Measurements from ENCODE around the gene PDE3A.

The PDE3A gene

DNA sequence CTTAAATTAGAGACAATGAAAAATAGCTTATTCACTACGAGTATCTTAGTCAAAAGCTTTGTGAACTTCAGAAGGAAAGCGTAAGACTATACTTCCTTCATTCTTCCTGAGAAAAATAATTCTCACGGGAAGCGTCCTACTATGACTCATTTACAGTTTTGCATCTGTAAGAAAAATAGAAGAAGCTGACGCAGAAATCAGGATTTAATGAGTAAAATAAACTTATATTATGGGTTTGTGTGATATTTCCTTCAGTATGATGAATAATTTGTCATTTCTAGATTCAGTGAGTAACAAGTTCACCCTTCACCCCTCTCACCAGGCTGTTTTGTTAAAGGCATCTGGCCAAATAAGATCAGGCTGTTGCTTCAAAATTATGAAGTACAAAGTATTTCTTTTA, 17.8 kb upstream of the PDE3A start:
- Histone ChIP-seq H3K79me2 (ENCODE audit: control insufficient read depth, low read length) (no peaks in the 10 kb centered on the region), H3K27me3 (ENCODE audit: control insufficient read depth, low read length) (no peaks in the 10 kb centered on the region), H3F3A (ENCODE audit: control insufficient read depth, insufficient read depth) (no peaks in the 10 kb centered on the region), H3K36me3 (ENCODE audit: control insufficient read depth, low read length) (no peaks in the 10 kb centered on the region), H3K4me1 (ENCODE audit: control insufficient read depth, low read length) (no peaks in the 10 kb centered on the region), H3K4me3 (ENCODE audit: low read length) (no peak overlapping the region), H3K9me2 (replicated peaks; ENCODE audit: control insufficient read depth, low read length) (no peaks in the 10 kb centered on the region), H4K20me1 (ENCODE audit: control insufficient read depth, insufficient read depth, low read depth, low read length) (no peaks in the 10 kb centered on the region), H3K9me3 (ENCODE audit: control insufficient read depth, insufficient read depth, low read length) (no peaks in the 10 kb centered on the region; the same call in 1 of the 2 replicates), H3K4me2 (ENCODE audit: low read length) (no peak overlapping the region), H3K27ac (ENCODE audit: low read depth, low read length) (no peak overlapping the region)
- TF ChIP-seq, protein P1, sequence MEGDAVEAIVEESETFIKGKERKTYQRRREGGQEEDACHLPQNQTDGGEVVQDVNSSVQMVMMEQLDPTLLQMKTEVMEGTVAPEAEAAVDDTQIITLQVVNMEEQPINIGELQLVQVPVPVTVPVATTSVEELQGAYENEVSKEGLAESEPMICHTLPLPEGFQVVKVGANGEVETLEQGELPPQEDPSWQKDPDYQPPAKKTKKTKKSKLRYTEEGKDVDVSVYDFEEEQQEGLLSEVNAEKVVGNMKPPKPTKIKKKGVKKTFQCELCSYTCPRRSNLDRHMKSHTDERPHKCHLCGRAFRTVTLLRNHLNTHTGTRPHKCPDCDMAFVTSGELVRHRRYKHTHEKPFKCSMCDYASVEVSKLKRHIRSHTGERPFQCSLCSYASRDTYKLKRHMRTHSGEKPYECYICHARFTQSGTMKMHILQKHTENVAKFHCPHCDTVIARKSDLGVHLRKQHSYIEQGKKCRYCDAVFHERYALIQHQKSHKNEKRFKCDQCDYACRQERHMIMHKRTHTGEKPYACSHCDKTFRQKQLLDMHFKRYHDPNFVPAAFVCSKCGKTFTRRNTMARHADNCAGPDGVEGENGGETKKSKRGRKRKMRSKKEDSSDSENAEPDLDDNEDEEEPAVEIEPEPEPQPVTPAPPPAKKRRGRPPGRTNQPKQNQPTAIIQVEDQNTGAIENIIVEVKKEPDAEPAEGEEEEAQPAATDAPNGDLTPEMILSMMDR (IDR thresholded peaks at IDR 0.05; ENCODE audit: low read depth, low read length, poor library complexity, severe bottlenecking) = no peak
- no peak for TF ChIP-seq EZH2phosphoT487 (IDR thresholded peaks at IDR 0.05; ENCODE audit: borderline replicate concordance, low read length)

DNA sequence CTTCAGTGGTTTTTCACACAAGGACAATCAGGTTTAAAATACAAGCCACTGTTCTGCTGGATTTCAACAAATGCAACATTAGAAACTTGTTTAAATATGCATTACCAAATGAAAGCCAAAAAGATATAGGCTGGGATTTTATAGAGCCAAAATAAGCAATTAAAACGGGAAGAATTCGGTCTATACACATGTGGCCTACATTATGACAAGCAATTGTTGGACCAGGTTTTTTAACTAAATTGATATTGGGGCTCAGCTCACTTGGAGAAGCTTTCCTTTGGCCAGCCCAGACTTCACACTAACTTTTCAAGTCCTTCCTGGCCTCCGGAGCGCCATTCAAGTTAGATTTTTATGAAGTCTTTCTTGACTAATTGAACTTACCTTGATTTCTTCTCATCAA, 16.9 kb upstream of the PDE3A start:
- Histone ChIP-seq H3F3A (ENCODE audit: control insufficient read depth, insufficient read depth) (no peaks in the 10 kb centered on the region), H4K20me1 (ENCODE audit: control insufficient read depth, insufficient read depth, low read depth, low read length) (no peaks in the 10 kb centered on the region), H3K9me3 (ENCODE audit: control insufficient read depth, insufficient read depth, low read length) (no peaks in the 10 kb centered on the region), H3K27ac (ENCODE audit: low read depth, low read length) (no peak overlapping the region), H3K9me2 (replicated peaks; ENCODE audit: control insufficient read depth, low read length) (no peaks in the 10 kb centered on the region), H3K4me3 (ENCODE audit: low read length) (no peak overlapping the region), H3K36me3 (ENCODE audit: control insufficient read depth, low read length) (no peaks in the 10 kb centered on the region), H3K4me1 (ENCODE audit: control insufficient read depth, low read length) (no peaks in the 10 kb centered on the region), H3K27me3 (ENCODE audit: control insufficient read depth, low read length) (no peaks in the 10 kb centered on the region), H3K79me2 (ENCODE audit: control insufficient read depth, low read length) (no peaks in the 10 kb centered on the region), H3K4me2 (ENCODE audit: low read length) (no peak overlapping the region)
- TF ChIP-seq, protein P1 (IDR thresholded peaks at IDR 0.05; ENCODE audit: low read depth, low read length, poor library complexity, severe bottlenecking) = no peak
- TF ChIP-seq EZH2phosphoT487 (IDR thresholded peaks at IDR 0.05; ENCODE audit: borderline replicate concordance, low read length) = no peak

GRCh38 chr12:20356048-20356447, 12.3 kb upstream of the PDE3A start:
- H3K4me3 ChIP-seq (ENCODE audit: low read length) = no peak overlapping the region
- H3K36me3 ChIP-seq (ENCODE audit: control insufficient read depth, low read length) = no peaks in the 10 kb centered on the region
- H3K79me2 ChIP-seq (ENCODE audit: control insufficient read depth, low read length) = no peaks in the 10 kb centered on the region
- no peaks in the 10 kb centered on the region for H3F3A ChIP-seq (ENCODE audit: control insufficient read depth, insufficient read depth)
- H3K9me2 ChIP-seq (replicated peaks; ENCODE audit: control insufficient read depth, low read length) = no peaks in the 10 kb centered on the region
- H3K4me2 ChIP-seq (ENCODE audit: low read length) = no peak overlapping the region
- no peaks in the 10 kb centered on the region for H4K20me1 ChIP-seq (ENCODE audit: control insufficient read depth, insufficient read depth, low read depth, low read length)
- H3K9me3 ChIP-seq (ENCODE audit: control insufficient read depth, insufficient read depth, low read length) = no peaks in the 10 kb centered on the region
- no peaks in the 10 kb centered on the region for H3K27me3 ChIP-seq (ENCODE audit: control insufficient read depth, low read length)
- H3K27ac ChIP-seq (ENCODE audit: low read depth, low read length) = no peak overlapping the region
- TF ChIP-seq EZH2phosphoT487 (IDR thresholded peaks at IDR 0.05; ENCODE audit: borderline replicate concordance, low read length) = no peak
- TF ChIP-seq, protein P1 (IDR thresholded peaks at IDR 0.05; ENCODE audit: low read depth, low read length, poor library complexity, severe bottlenecking) = no peak
- H3K4me1 ChIP-seq (ENCODE audit: control insufficient read depth, low read length) = no peaks in the 10 kb centered on the region

- H3K36me3 ChIP-seq (ENCODE audit: control insufficient read depth, low read length) = no peaks in the 10 kb centered on the region
- H3K9me3 ChIP-seq (ENCODE audit: control insufficient read depth, insufficient read depth, low read length) = no peaks in the 10 kb centered on the region
- no peak overlapping the region for H3K4me3 ChIP-seq (ENCODE audit: low read length)
- no peaks in the 10 kb centered on the region for H3K9me2 ChIP-seq (replicated peaks; ENCODE audit: control insufficient read depth, low read length)
- no peak for TF ChIP-seq EZH2phosphoT487 (IDR thresholded peaks at IDR 0.05; ENCODE audit: borderline replicate concordance, low read length)
- TF ChIP-seq, protein P1 (IDR thresholded peaks at IDR 0.05; ENCODE audit: low read depth, low read length, poor library complexity, severe bottlenecking) = no peak
- no peak overlapping the region for H3K27ac ChIP-seq (ENCODE audit: low read depth, low read length)
- H3K79me2 ChIP-seq (ENCODE audit: control insufficient read depth, low read length) = no peaks in the 10 kb centered on the region
- H3F3A ChIP-seq (ENCODE audit: control insufficient read depth, insufficient read depth) = no peaks in the 10 kb centered on the region
- H3K4me2 ChIP-seq (ENCODE audit: low read length) = no peak overlapping the region
- H4K20me1 ChIP-seq (ENCODE audit: control insufficient read depth, insufficient read depth, low read depth, low read length) = no peaks in the 10 kb centered on the region
- no peaks in the 10 kb centered on the region for H3K4me1 ChIP-seq (ENCODE audit: control insufficient read depth, low read length)
- H3K27me3 ChIP-seq (ENCODE audit: control insufficient read depth, low read length) = no peaks in the 10 kb centered on the region
These were observed 7.9 kb upstream of the PDE3A start for GRCh38 chr12:20360407-20360806.

Measured in DOHH2 (cell line).